Nephron (organoid): ENCODE measurements around the gene GRM7.

Experiments
- H3K27ac Mint-ChIP-seq, 3 experiments: 2 replicates each; pipeline ENCODE4 v1.8.0; 2020; ENCODE audit warnings: mixed read lengths in 3 of 3, mild to moderate bottlenecking in 2 of 3, moderate library complexity in 1 of 3
- H3K27me3 Mint-ChIP-seq: 2 replicates; pipeline ENCODE4 v1.8.0; 2021; ENCODE audit warnings: low read depth, mild to moderate bottlenecking, moderate library complexity, mixed read lengths
- H3K36me3 Mint-ChIP-seq: 2 replicates; pipeline ENCODE4 v1.8.0; 2020; ENCODE audit warnings: low read depth, mixed read lengths
- H3K4me1 Mint-ChIP-seq: 2 replicates; pipeline ENCODE4 v1.8.0; 2020; ENCODE audit warnings: mixed read lengths
- H3K4me3 Mint-ChIP-seq, 3 experiments: 2 replicates each; pipeline ENCODE4 v1.8.0; 2020; ENCODE audit warnings: mild to moderate bottlenecking in 3 of 3, mixed read lengths in 3 of 3, moderate library complexity in 2 of 3
- H3K9me3 Mint-ChIP-seq: 2 replicates; pipeline ENCODE4 v1.8.0; 2020; ENCODE audit warnings: mixed read lengths
- CTCF ChIP-seq, 3 experiments: fragments of 200-600 bp; sonication (generic); IDR thresholded peaks; one replicate each; pipeline ENCODE4 v1.5.0; 2021; ENCODE audit warnings: antibody characterized with exemption in 3 of 3; ENCODE audit not compliant: unreplicated experiment in 3 of 3

Gene GRM7

GRCh38 chr3:6860954-6861624, at the start of gene GRM7:
GRM7 (plus strand) TSS chr3:6861115.
- no peaks in the 10 kb centered on the region for H3K9me3 Mint-ChIP-seq
- peak within 1 kb of the TSS; percentile 84 to 90 (median 85) for H3K4me3 Mint-ChIP-seq
- no peak within 1 kb of the TSS for H3K27ac Mint-ChIP-seq
- H3K27me3 Mint-ChIP-seq = peaks cover 90% of the 10 kb centered on the region
- TF ChIP-seq CTCF (IDR thresholded peaks at IDR 0.05; ENCODE audit: unreplicated experiment in 3 of 3) = no peak
- peaks cover 17% of the 10 kb centered on the region for H3K4me1 Mint-ChIP-seq
- no peaks in the 10 kb centered on the region for H3K36me3 Mint-ChIP-seq

- H3K4me3 Mint-ChIP-seq = no peak overlapping the region
- no peaks in the 10 kb centered on the region for H3K4me1 Mint-ChIP-seq
- peaks cover 3% of the 10 kb centered on the region for H3K9me3 Mint-ChIP-seq
- H3K36me3 Mint-ChIP-seq = no peaks in the 10 kb centered on the region
- H3K27ac Mint-ChIP-seq = no peak overlapping the region
- TF ChIP-seq CTCF (IDR thresholded peaks at IDR 0.05; ENCODE audit: unreplicated experiment in 3 of 3) = no peak
- H3K27me3 Mint-ChIP-seq = no peaks in the 10 kb centered on the region
Observed at GRCh38 chr3:6821411-6821810, 39.5 kb upstream of the GRM7 start.

GRCh38 chr3:6825524-6825923, 35.4 kb upstream of the GRM7 start:
- Mint-ChIP-seq H3K4me3 (no peak overlapping the region), H3K27me3 (no peaks in the 10 kb centered on the region), H3K36me3 (no peaks in the 10 kb centered on the region), H3K27ac (no peak overlapping the region), H3K4me1 (no peaks in the 10 kb centered on the region), H3K9me3 (no peaks in the 10 kb centered on the region)
- no peak for TF ChIP-seq CTCF (IDR thresholded peaks at IDR 0.05; ENCODE audit: unreplicated experiment in 3 of 3)

GRCh38 chr3:6827453-6827852, 33.5 kb upstream of the GRM7 start:
- no peak for TF ChIP-seq CTCF (IDR thresholded peaks at IDR 0.05; ENCODE audit: unreplicated experiment in 3 of 3)
- Mint-ChIP-seq H3K4me1 (no peaks in the 10 kb centered on the region), H3K27me3 (no peaks in the 10 kb centered on the region), H3K27ac (no peak overlapping the region), H3K9me3 (peaks cover 5% of the 10 kb centered on the region), H3K36me3 (no peaks in the 10 kb centered on the region), H3K4me3 (no peak overlapping the region)

- H3K27me3 Mint-ChIP-seq = peaks cover 4% of the 10 kb centered on the region
- TF ChIP-seq CTCF (IDR thresholded peaks at IDR 0.05; ENCODE audit: unreplicated experiment in 3 of 3) = no peak
- H3K36me3 Mint-ChIP-seq = no peaks in the 10 kb centered on the region
- H3K27ac Mint-ChIP-seq = no peak overlapping the region
- no peaks in the 10 kb centered on the region for H3K4me1 Mint-ChIP-seq
- no peak overlapping the region for H3K4me3 Mint-ChIP-seq
- H3K9me3 Mint-ChIP-seq = no peaks in the 10 kb centered on the region
Observed at GRCh38 chr3:6844723-6845122, 16.2 kb upstream of the GRM7 start.

GRCh38 chr3:6854184-6854583, 6.7 kb upstream of the GRM7 start:
- TF ChIP-seq CTCF (IDR thresholded peaks at IDR 0.05; ENCODE audit: unreplicated experiment in 3 of 3) = no peak
- H3K27me3 Mint-ChIP-seq = peaks cover 44% of the 10 kb centered on the region
- no peaks in the 10 kb centered on the region for H3K4me1 Mint-ChIP-seq
- no peak overlapping the region for H3K4me3 Mint-ChIP-seq
- H3K9me3 Mint-ChIP-seq = no peaks in the 10 kb centered on the region
- no peak overlapping the region for H3K27ac Mint-ChIP-seq
- no peaks in the 10 kb centered on the region for H3K36me3 Mint-ChIP-seq
